ENCODE results near the gene MAN2A1.

The MAN2A1 gene

GRCh38 chr5:109907731-109908130 is 218.0 kb downstream of the MAN2A1 start:
- DNase-seq (ENCODE audit: low read depth in 2 of 2), result no peak

- DNase-seq (ENCODE audit: low read depth in 2 of 2), result no peak
Measured at GRCh38 chr5:109908366-109908765, 218.6 kb downstream of the MAN2A1 start.

GRCh38 chr5:109910874-109911273 is 221.1 kb downstream of the MAN2A1 start:
- DNase-seq (ENCODE audit: low read depth in 2 of 2), result no peak

- no peak for DNase-seq (ENCODE audit: low read depth in 2 of 2)
Measured at GRCh38 chr5:109911731-109912130, 222.0 kb downstream of the MAN2A1 start.

- DNase-seq (ENCODE audit: low read depth in 2 of 2), result no peak
Measured at GRCh38 chr5:109914906-109915305, 225.2 kb downstream of the MAN2A1 start.

- DNase-seq (ENCODE audit: low read depth in 2 of 2), result no peak
Measured at GRCh38 chr5:109916481-109917153, 226.9 kb downstream of the MAN2A1 start.

Data from stimulated activated CD8-positive, alpha-beta memory T cell treated with anti-CD3 and anti-CD28 coated beads, Interleukin-15, amount 100 ng/mL, for 4 hours (primary cell).